HEK293T (cell line): ENCODE measurements around the gene ADAMTSL2.

ENCODE experiments used
- CTCF ChIA-PET: fragments of 350-600 bp; formaldehyde crosslinking; extraction: SDS; loops from one replicate; lab custom pipeline; 2021; ENCODE audit warnings: antibody characterized with exemption, inconsistent platforms; lab: Yijun Ruan, JAX
- POLR2A ChIA-PET: fragments of 350-600 bp; formaldehyde crosslinking; extraction: SDS; loops from one replicate; lab custom pipeline; 2020; ENCODE audit warnings: antibody characterized with exemption, inconsistent platforms; lab: Yijun Ruan, JAX
- DNase-seq: peaks from one replicate; pipeline ENCODE4 v3.0.0; 2012; ENCODE audit warnings: mixed read lengths; ENCODE audit errors: extremely low spot score
- ARNT ChIP-seq: fragments of 450-650 bp; IDR thresholded peaks from 2 replicates; pipeline ENCODE4 v1.6.1; 2017; ENCODE audit warnings: mild to moderate bottlenecking
- BHLHE40 ChIP-seq: fragments of 450-650 bp; IDR thresholded peaks from 2 replicates; pipeline ENCODE4 v1.6.1; 2016; ENCODE audit warnings: mild to moderate bottlenecking, moderate library complexity, borderline replicate concordance
- CTBP1 ChIP-seq: fragments of 450-650 bp; IDR thresholded peaks from 2 replicates; pipeline ENCODE4 v1.6.1; 2016; ENCODE audit warnings: borderline replicate concordance
- ELF4 ChIP-seq: fragments of 450-650 bp; IDR thresholded peaks from 2 replicates; pipeline ENCODE4 v1.6.1; 2017; ENCODE audit warnings: antibody characterized with exemption
- FOXA1 ChIP-seq: fragments of 450-650 bp; IDR thresholded peaks from 2 replicates; pipeline ENCODE4 v1.6.1; 2016; ENCODE audit warnings: mild to moderate bottlenecking
- FOXK2 ChIP-seq: fragments of 450-650 bp; IDR thresholded peaks from 2 replicates; pipeline ENCODE4 v1.6.1; 2016; ENCODE audit warnings: mild to moderate bottlenecking
- FOXM1 ChIP-seq: fragments of 450-650 bp; IDR thresholded peaks from 2 replicates; pipeline ENCODE4 v1.6.1; 2017; ENCODE audit warnings: mild to moderate bottlenecking, borderline replicate concordance
- HDGF ChIP-seq: fragments of 450-650 bp; IDR thresholded peaks from 2 replicates; pipeline ENCODE4 v1.6.1; 2017; ENCODE audit warnings: antibody characterized with exemption, borderline replicate concordance
- L3MBTL2 ChIP-seq: fragments of 450-650 bp; conservative IDR thresholded peaks from 2 replicates; pipeline ENCODE4 v1.6.1; 2016; ENCODE audit warnings: mild to moderate bottlenecking
- LEF1 ChIP-seq: fragments of 450-650 bp; IDR thresholded peaks from 2 replicates; pipeline ENCODE4 v1.6.1; 2017; ENCODE audit warnings: mild to moderate bottlenecking, borderline replicate concordance
- NFRKB ChIP-seq: fragments of 450-650 bp; IDR thresholded peaks from 2 replicates; pipeline ENCODE4 v1.6.1; 2016; ENCODE audit warnings: mild to moderate bottlenecking, moderate library complexity
- SP1 ChIP-seq: fragments of 450-650 bp; IDR thresholded peaks from 2 replicates; pipeline ENCODE4 v1.6.1; 2017
- SUZ12 ChIP-seq: fragments of 450-650 bp; IDR thresholded peaks from 2 replicates; pipeline ENCODE4 v1.6.1; 2016; ENCODE audit warnings: mild to moderate bottlenecking
- TARDBP ChIP-seq: fragments of 450-650 bp; IDR thresholded peaks from 2 replicates; pipeline ENCODE4 v1.6.1; 2016
- ZNF384 ChIP-seq: fragments of 450-650 bp; IDR thresholded peaks from 2 replicates; pipeline ENCODE4 v1.6.1; 2016
- TF ChIP-seq, protein P1 (sequence below): fragments of 450-650 bp; IDR thresholded peaks from 2 replicates; pipeline ENCODE4 v1.6.1; 2016

Gene ADAMTSL2

DNA sequence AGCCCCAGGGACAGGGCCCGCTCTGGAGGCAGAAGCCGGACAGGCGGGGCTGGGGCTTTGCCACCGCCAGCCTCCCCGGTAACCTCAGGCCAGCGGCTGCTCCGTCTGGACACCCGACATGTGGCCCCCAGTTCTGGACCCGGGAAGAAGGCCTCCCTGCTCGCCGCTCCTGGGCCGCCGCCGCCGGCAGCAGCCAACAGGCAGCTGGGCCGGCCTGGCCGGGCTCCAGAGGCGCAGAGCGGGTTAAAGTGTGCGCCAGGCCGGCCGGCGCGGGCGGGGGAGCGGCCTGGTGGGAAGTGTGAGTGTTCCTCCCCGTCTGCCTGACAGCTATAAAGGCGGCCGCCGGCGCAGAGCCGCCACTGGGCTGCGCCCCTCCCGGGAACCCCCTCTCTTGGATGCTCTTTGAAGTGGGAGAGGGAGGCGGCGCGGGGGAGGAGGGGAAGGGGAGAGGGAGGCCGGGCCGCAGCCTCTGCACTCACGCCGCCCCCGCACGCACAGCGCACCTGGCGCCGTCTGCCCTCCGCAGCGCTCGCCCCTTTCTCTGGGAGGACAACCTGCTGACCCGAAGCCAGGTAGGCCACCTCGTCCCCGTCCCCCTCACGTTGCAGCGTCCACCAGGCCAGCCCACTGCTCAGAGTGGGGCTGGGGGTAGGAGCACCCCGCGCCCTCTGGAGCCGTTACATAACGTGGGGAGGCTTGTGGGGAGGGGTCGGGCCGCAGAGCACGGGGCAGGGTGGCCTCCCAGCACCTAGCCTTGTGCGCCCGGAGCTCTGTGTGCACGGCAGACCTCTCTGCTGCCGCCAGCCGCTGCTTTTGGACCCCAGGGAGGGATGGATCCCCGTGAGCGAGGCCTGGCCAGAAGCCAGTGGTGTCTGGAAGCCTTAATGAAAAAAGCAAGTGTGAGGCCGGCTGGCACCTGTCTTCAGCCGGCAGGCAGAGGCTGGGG, at the start of gene ADAMTSL2:
TSS of gene ADAMTSL2 (plus strand) at position 359 of the 946 bp plus-strand sequence. CDS start 2,009 bp downstream, outside the sequence.
- no peak for TF ChIP-seq L3MBTL2
- no peak for TF ChIP-seq SP1
- no peak for TF ChIP-seq TARDBP
- no peak for TF ChIP-seq NFRKB
- no peak for TF ChIP-seq FOXM1
- TF ChIP-seq HDGF: no peak
- TF ChIP-seq, protein P1, sequence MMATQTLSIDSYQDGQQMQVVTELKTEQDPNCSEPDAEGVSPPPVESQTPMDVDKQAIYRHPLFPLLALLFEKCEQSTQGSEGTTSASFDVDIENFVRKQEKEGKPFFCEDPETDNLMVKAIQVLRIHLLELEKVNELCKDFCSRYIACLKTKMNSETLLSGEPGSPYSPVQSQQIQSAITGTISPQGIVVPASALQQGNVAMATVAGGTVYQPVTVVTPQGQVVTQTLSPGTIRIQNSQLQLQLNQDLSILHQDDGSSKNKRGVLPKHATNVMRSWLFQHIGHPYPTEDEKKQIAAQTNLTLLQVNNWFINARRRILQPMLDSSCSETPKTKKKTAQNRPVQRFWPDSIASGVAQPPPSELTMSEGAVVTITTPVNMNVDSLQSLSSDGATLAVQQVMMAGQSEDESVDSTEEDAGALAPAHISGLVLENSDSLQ: no peak
- TF ChIP-seq SUZ12: no peak
- TF ChIP-seq ARNT: no peak
- TF ChIP-seq LEF1: no peak
- TF ChIP-seq CTBP1: no peak
- DNase-seq: no peak
- CTCF ChIA-PET: interaction anchor here (0.6 to 1.4 kb wide), 2 partner anchors 193 to 233 kb away, joined by 3 to 7 read pairs; no protein-coding TSS in a partner anchor
- POLR2A ChIA-PET: no interaction called here

DNA sequence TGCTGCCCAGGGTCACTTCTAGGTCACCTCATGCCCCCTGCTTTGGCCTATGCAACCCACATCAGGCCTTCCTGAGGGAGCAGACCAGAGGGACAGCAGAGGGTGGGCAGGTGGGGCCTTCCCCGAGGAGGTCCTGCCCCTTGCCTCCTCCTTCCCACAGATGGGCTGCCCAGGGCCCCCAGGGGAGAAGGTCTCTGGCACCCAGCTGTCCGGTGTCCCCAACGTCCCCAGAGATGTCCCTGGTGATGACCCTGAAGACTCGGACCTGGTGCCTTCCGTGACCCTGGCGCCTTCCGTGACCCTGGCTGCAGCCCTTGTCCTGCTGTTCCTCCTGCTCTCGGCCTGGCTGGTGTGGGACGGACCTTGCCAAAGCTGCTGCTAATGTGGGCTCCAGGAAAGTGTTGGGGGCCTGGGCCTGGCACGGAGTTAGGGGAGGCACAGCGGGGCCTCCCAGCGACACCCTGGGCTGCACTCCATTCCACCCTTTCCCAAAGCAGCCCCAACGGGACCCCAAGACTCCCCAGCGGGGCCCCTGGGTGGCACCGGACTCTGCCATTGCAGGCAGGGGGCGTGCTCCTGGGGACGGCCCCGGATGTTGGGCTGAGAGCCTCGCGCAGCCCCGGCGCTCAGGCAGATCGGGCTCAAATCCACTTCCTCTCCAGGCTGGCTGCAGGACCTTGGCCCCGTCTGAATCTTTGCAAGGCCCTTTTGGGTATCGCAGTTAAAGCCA, 48.8 kb upstream of the ADAMTSL2 start:
- ChIA-PET POLR2A (interaction anchor here (1.3 kb wide), 1 partner anchor 139 kb away, joined by 3 read pairs; no protein-coding TSS in a partner anchor), CTCF (interaction anchor here (0.8 to 1.0 kb wide), 2 partner anchors 10 to 229 kb away, joined by 3 to 5 read pairs; no protein-coding TSS in a partner anchor)
- TF ChIP-seq CTBP1 (no peak), BHLHE40 (no peak), HDGF (no peak), SUZ12 (no peak), ZNF384 (no peak), NFRKB (no peak)
- TF ChIP-seq, protein P1: no peak
- no peak for DNase-seq

DNA sequence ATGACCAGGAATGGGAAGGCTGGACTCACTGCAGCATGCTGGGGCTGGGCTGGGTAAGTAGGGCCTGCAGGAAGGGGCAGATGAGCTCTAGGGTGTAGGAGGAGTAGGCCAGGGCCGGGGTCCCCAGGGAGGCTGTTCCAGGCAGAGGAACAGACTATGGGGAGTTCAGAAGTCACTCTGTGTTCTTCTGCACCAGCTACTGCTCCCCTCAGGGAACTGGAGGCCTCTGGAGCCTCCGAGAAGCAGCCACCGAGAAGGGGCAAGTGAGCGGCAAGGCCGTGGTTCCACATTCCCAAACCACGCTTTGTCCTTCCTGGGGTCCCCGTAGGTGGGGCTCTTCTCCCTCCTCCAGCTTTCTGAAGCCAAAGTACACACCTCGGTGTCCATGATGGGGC, 47.2 kb upstream of the ADAMTSL2 start:
- TF ChIP-seq BHLHE40 (no peak), ELF4 (no peak), CTBP1 (no peak), FOXA1 (no peak), ARNT (no peak), HDGF (no peak)
- ChIA-PET POLR2A (no interaction called here), CTCF (interaction anchor here (0.7 to 1.5 kb wide), 3 partner anchors 22 to 301 kb away, joined by 3 to 11 read pairs (median 3); no protein-coding TSS in a partner anchor)
- DNase-seq: no peak

DNA sequence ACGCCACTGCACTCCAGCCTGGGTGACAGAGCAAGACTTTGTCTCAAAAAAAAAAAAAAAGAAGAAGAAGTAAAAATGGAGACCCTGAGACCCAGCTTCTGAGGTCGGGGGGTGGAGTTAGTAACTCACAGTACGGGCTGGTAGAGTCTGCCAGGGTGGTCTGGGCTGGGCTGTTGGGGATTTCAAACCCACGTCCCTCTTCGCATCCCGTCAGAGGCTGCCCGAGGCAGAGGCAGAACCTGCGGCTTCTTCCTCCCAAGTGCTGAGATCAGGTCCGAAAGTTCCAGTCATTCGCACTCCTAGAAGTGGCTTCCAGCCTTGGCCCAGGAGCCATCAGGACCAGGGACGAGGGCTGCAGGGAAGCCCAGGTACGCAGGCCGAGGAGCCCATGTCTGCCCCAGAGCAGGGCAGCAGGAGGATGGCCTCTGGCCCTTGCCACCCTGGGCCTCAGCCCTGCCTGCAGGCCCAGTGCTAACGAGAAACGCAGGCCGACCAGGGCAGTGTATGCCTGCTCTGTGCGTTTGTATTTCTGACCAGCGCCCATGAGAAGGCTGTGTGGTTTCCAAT, 45.7 kb upstream of the ADAMTSL2 start:
- TF ChIP-seq ZNF384 (no peak), CTBP1 (no peak), FOXM1 (no peak), L3MBTL2 (no peak), SP1 (no peak), NFRKB (no peak), BHLHE40 (no peak), TARDBP (no peak), ARNT (no peak), FOXA1 (no peak), LEF1 (no peak), SUZ12 (no peak), HDGF (no peak), FOXK2 (no peak), ELF4 (no peak)
- TF ChIP-seq, protein P1: no peak
- CTCF ChIA-PET: interaction anchor here (0.7 kb wide), 1 partner anchor 505 kb away, joined by 3 read pairs; no protein-coding TSS in a partner anchor

DNA sequence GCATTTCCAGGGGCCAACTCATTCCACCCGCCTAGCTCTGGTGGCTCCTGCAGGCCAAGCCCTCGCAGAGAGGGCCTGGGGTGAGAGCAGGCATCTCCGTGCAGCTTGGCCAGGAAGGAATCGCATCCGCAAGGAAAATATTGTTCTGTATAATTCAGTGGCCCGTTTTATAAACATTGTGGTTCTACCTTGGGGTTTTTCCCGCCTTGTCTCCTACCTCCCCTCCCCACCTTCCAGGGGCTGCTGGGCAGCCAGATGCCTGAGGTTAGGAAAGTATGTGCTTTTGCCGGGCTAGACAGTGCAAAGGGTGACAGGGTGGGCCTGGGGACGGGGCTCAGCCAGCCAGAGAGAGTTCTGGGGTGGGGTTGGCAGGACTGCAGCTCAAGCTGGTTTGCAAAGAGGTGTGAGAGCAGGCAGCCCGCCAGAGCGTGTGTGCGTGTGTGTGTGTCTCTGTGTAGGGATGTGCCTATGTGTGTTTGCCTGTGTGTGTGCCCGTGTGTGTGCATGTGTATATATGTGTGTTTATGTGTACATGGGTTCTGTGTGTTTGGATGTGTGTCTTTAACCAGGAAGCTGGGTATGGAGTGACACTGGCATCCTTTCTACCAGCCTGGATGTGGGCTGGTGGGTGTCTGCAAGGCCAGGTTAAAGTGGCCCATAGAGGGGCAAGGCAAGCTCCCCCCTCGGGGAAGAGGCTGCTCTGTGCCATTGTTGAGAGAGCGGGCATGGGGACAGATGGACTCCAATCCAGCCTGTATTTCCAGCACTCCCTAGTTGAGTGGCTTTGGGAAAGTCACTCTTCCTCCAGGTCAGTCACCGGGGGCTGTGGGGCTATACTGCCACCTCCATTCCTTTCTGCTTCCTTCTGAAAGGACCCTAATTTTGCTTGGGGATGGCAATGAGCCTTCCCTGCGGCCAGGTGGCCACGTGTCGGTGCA, 45.0 kb upstream of the ADAMTSL2 start:
- ChIA-PET CTCF (no interaction called here), POLR2A (no interaction called here)
- no peak for DNase-seq
- no peak for TF ChIP-seq NFRKB
- no peak for TF ChIP-seq ZNF384
- no peak for TF ChIP-seq TARDBP
- no peak for TF ChIP-seq FOXK2
- no peak for TF ChIP-seq HDGF
- no peak for TF ChIP-seq SUZ12
- TF ChIP-seq FOXA1: no peak
- no peak for TF ChIP-seq SP1

More for the DNA sequence above, 45.7 kb upstream of the ADAMTSL2 start:
- DNase-seq: no peak
- POLR2A ChIA-PET: no interaction called here
